Skeletal muscle cell (primary cell): Measurements from ENCODE around the gene RRP7A.
A peak's percentile ranks its signal among the peaks of the same experiment; 100 is the strongest.
"Not testable (repeated sequence)": the region's sequence is repeated elsewhere in the genome, so short reads cannot be mapped to it uniquely, and the experiment has no call there.

Experiments used
- DNase-seq: peaks from one replicate; pipeline ENCODE4 v3.0.0-alpha.2; 2010; ENCODE audit warnings: low read depth
- H3K4me3 ChIP-seq: 2 replicates; pipeline ENCODE4 v1.5.1; 2011; ENCODE audit warnings: low read depth, mild to moderate bottlenecking, control low read depth, low read length, moderate library complexity

The RRP7A gene

GRCh38 chr22:42519525-42520401, at the start of gene RRP7A:
RRP7A (minus strand) TSS chr22:42519796; CDS start chr22:42519786, 10 bp downstream.
- DNase-seq = peak; percentile 19
- H3K4me3 ChIP-seq = peak within 1 kb of the TSS; percentile 76

- DNase-seq, H3K4me3 ChIP-seq: not testable (repeated sequence)
These were observed 48.4 kb upstream of the RRP7A start for GRCh38 chr22:42567950-42568349.

GRCh38 chr22:42565956-42566355, 46.4 kb upstream of the RRP7A start:
- H3K4me3 ChIP-seq = no peak overlapping the region
- no peak for DNase-seq

GRCh38 chr22:42564699-42565098, 45.1 kb upstream of the RRP7A start:
- H3K4me3 ChIP-seq = no peak overlapping the region

GRCh38 chr22:42563943-42564342, 44.3 kb upstream of the RRP7A start:
- H3K4me3 ChIP-seq, DNase-seq: not testable (repeated sequence)

More at GRCh38 chr22:42564699-42565098, 45.1 kb upstream of the RRP7A start:
- no peak for DNase-seq

- H3K4me3 ChIP-seq = no peak overlapping the region
These were observed 43.1 kb upstream of the RRP7A start for GRCh38 chr22:42562684-42563083.

GRCh38 chr22:42562279-42562678, 42.7 kb upstream of the RRP7A start:
- DNase-seq = no peak
- no peak overlapping the region for H3K4me3 ChIP-seq

More at GRCh38 chr22:42562684-42563083, 43.1 kb upstream of the RRP7A start:
- DNase-seq = no peak

GRCh38 chr22:42561856-42562255, 42.3 kb upstream of the RRP7A start:
- DNase-seq = no peak
- H3K4me3 ChIP-seq = no peak overlapping the region

GRCh38 chr22:42560781-42561180, 41.2 kb upstream of the RRP7A start:
- no peak for DNase-seq
- no peak overlapping the region for H3K4me3 ChIP-seq

GRCh38 chr22:42560381-42560780, 40.8 kb upstream of the RRP7A start:
- no peak for DNase-seq
- no peak overlapping the region for H3K4me3 ChIP-seq

GRCh38 chr22:42553475-42554361, 34.1 kb upstream of the RRP7A start, which contains the start of gene SERHL2:
SERHL2 (plus strand) TSS chr22:42553956; CDS start chr22:42554021, 65 bp downstream.
- peak; percentile 37 for DNase-seq
- H3K4me3 ChIP-seq = peak within 1 kb of the TSS; percentile 66

GRCh38 chr22:42552294-42552647, 32.7 kb upstream of the RRP7A start:
- H3K4me3 ChIP-seq, DNase-seq: not testable (repeated sequence)

GRCh38 chr22:42549331-42550060, 29.9 kb upstream of the RRP7A start:
- no peak overlapping the region for H3K4me3 ChIP-seq
- DNase-seq = no peak

- H3K4me3 ChIP-seq = no peak overlapping the region
- no peak for DNase-seq
These were observed 29.2 kb upstream of the RRP7A start for GRCh38 chr22:42548597-42549330.

- DNase-seq, H3K4me3 ChIP-seq: not testable (repeated sequence)
These were observed 28.5 kb upstream of the RRP7A start for GRCh38 chr22:42548126-42548525.

- DNase-seq = no peak
- no peak overlapping the region for H3K4me3 ChIP-seq
These were observed 28.0 kb upstream of the RRP7A start for GRCh38 chr22:42547562-42547961.

- no peak for DNase-seq
These were observed 25.1 kb upstream of the RRP7A start for GRCh38 chr22:42544686-42545085.

GRCh38 chr22:42539236-42539771, 19.7 kb upstream of the RRP7A start:
- H3K4me3 ChIP-seq, DNase-seq: not testable (repeated sequence)

More at GRCh38 chr22:42544686-42545085, 25.1 kb upstream of the RRP7A start:
- no peak overlapping the region for H3K4me3 ChIP-seq
